Suprapubic skin (tissue), 4 donors: Measurements from ENCODE around the gene SYT17.

Experiments
- EP300 ChIP-seq: sonication (generic); formaldehyde crosslinking; IDR thresholded peaks from one replicate; pipeline ENCODE4 v1.6.1; 2017; ENCODE audit warnings: antibody characterized with exemption
- POLR2A ChIP-seq, 2 donors: fragments of 450-650 bp; IDR thresholded peaks; one replicate each; pipeline ENCODE4 v1.6.1; 2017; ENCODE audit warnings: antibody characterized with exemption in 2 of 2, mild to moderate bottlenecking in 2 of 2, moderate library complexity in 2 of 2
- POLR2AphosphoS5 ChIP-seq, 3 donors: sonication (generic); formaldehyde crosslinking; IDR thresholded peaks; one replicate each; pipeline ENCODE4 v1.6.1; 2017; ENCODE audit warnings: antibody characterized with exemption in 3 of 3
- TF ChIP-seq, protein P1 (sequence below), 2 donors: fragments of 200-600 bp in 1 of 2; fragments of 450-650 bp in 1 of 2; sonication (generic) in 1 of 2; IDR thresholded peaks; one replicate each; pipeline ENCODE4 v1.5.1; 2016 to 2019; ENCODE audit warnings: antibody characterized with exemption in 2 of 2, mild to moderate bottlenecking in 1 of 2, moderate library complexity in 1 of 2

- TF ChIP-seq POLR2A (IDR thresholded peaks at IDR 0.05): no peak
- TF ChIP-seq, protein P1, sequence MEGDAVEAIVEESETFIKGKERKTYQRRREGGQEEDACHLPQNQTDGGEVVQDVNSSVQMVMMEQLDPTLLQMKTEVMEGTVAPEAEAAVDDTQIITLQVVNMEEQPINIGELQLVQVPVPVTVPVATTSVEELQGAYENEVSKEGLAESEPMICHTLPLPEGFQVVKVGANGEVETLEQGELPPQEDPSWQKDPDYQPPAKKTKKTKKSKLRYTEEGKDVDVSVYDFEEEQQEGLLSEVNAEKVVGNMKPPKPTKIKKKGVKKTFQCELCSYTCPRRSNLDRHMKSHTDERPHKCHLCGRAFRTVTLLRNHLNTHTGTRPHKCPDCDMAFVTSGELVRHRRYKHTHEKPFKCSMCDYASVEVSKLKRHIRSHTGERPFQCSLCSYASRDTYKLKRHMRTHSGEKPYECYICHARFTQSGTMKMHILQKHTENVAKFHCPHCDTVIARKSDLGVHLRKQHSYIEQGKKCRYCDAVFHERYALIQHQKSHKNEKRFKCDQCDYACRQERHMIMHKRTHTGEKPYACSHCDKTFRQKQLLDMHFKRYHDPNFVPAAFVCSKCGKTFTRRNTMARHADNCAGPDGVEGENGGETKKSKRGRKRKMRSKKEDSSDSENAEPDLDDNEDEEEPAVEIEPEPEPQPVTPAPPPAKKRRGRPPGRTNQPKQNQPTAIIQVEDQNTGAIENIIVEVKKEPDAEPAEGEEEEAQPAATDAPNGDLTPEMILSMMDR (IDR thresholded peaks at IDR 0.05): no peak
- TF ChIP-seq EP300: no peak
- no peak for TF ChIP-seq POLR2AphosphoS5 (IDR thresholded peaks at IDR 0.05)
Observed at GRCh38 chr16:19210968-19211367, 42.9 kb downstream of the SYT17 start.
